Peyer's patch (tissue), 4 donors: ENCODE data around the gene PTP4A1.

Experiments
- CTCF ChIP-seq, 6 experiments: fragments of 450-650 bp in 4 of 6; fragments of 200-600 bp in 2 of 6; sonication (generic) in 1 of 6; IDR thresholded peaks; one replicate each; pipeline ENCODE4 v1.5.1; 2017 to 2019; ENCODE audit warnings: antibody characterized with exemption in 6 of 6, mild to moderate bottlenecking in 3 of 6, moderate library complexity in 1 of 6
- POLR2A ChIP-seq, 2 donors: fragments of 450-650 bp; IDR thresholded peaks; one replicate each; pipeline ENCODE4 v1.5.1; 2017; ENCODE audit warnings: antibody characterized with exemption in 2 of 2, mild to moderate bottlenecking in 2 of 2, moderate library complexity in 2 of 2

GRCh38 chr6:63565058-63565726 lies 7.1 kb upstream of the PTP4A1 start:
- TF ChIP-seq POLR2A (IDR thresholded peaks at IDR 0.05) (no peak), CTCF (IDR thresholded peaks at IDR 0.05) (no peak)
